CD14-positive monocyte (primary cell): ENCODE measurements around the gene FOXL2. TPM values are rescaled to one million over a fixed set of nuclear protein-coding genes. Genes with fewer than 3 reads are reported as not detected.

Experiments used
- DNase-seq, 3 donors: peaks; one replicate each; pipeline ENCODE4 v3.0.0-alpha.2; 2011 to 2022
- H2AFZ ChIP-seq: 2 replicates; pipeline ENCODE4 v1.6.0; 2012; ENCODE audit warnings: mild to moderate bottlenecking, low read depth, low read length, inconsistent platforms; ENCODE audit not compliant: insufficient read depth, poor library complexity, severe bottlenecking
- H3K27ac ChIP-seq, 2 donors: 1 replicate in 1 of 2; 2 replicates in 1 of 2; pipeline ENCODE4 v1.5.1; 2012 to 2013; ENCODE audit warnings: low read length in 2 of 2, control low read depth in 1 of 2, inconsistent platforms in 1 of 2, low read depth in 1 of 2, mild to moderate bottlenecking in 1 of 2
- H3K27me3 ChIP-seq, 2 donors: one replicate each; pipeline versions ENCODE4 v1.6.0 to v1.6.1; 2011 to 2013; ENCODE audit warnings: low read length in 2 of 2; ENCODE audit not compliant: control insufficient read depth in 2 of 2, insufficient read depth in 2 of 2
- H3K36me3 ChIP-seq, 2 donors: replicated peaks in 1 of 2; 1 replicate in 1 of 2; 2 replicates in 1 of 2; pipeline versions ENCODE4 v1.5.1 to v1.6.1; 2012 to 2013; ENCODE audit warnings: low read length in 2 of 2, control low read depth in 1 of 2, inconsistent platforms in 1 of 2, mild to moderate bottlenecking in 1 of 2; ENCODE audit not compliant: insufficient read depth in 2 of 2, control insufficient read depth in 1 of 2
- H3K4me1 ChIP-seq, 2 donors: 1 replicate in 1 of 2; 2 replicates in 1 of 2; pipeline versions ENCODE4 v1.5.1 to v1.6.1; 2012 to 2013; ENCODE audit warnings: low read length in 2 of 2, control low read depth in 1 of 2, inconsistent platforms in 1 of 2, mild to moderate bottlenecking in 1 of 2, moderate library complexity in 1 of 2; ENCODE audit not compliant: insufficient read depth in 2 of 2, control insufficient read depth in 1 of 2
- H3K4me2 ChIP-seq: replicated peaks from 2 replicates; pipeline ENCODE3; 2012; ENCODE audit warnings: low read length, moderate library complexity, mild to moderate bottlenecking; ENCODE audit not compliant: poor library complexity, severe bottlenecking; ENCODE audit errors: extremely low read depth
- H3K4me3 ChIP-seq, 3 experiments: fragments of 200-600 bp in 1 of 3; sonication (generic) in 1 of 3; replicated peaks in 1 of 3; 1 replicate in 2 of 3; 2 replicates in 1 of 3; pipeline ENCODE4 v1.5.1; 2011 to 2013; ENCODE audit warnings: low read length in 3 of 3, mild to moderate bottlenecking in 3 of 3, control low read depth in 2 of 3, low read depth in 2 of 3, inconsistent platforms in 1 of 3, moderate library complexity in 1 of 3
- H3K79me2 ChIP-seq: 2 replicates; pipeline ENCODE4 v1.6.0; 2012; ENCODE audit warnings: mild to moderate bottlenecking, control low read depth, inconsistent platforms, low read length, moderate library complexity; ENCODE audit not compliant: insufficient read depth
- H3K9ac ChIP-seq: 2 replicates; pipeline ENCODE4 v1.6.0; 2017; ENCODE audit warnings: low read length, mild to moderate bottlenecking; ENCODE audit not compliant: insufficient read depth, poor library complexity, severe bottlenecking
- H3K9me3 ChIP-seq, 2 donors: replicated peaks in 1 of 2; 1 replicate in 1 of 2; 2 replicates in 1 of 2; pipeline versions ENCODE4 v1.5.1 to v1.6.1; 2012 to 2013; ENCODE audit warnings: low read length in 2 of 2, control low read depth in 1 of 2; ENCODE audit not compliant: control insufficient read depth in 1 of 2, insufficient read depth in 1 of 2
- H4K20me1 ChIP-seq: 2 replicates; pipeline ENCODE4 v1.6.0; 2012; ENCODE audit warnings: mild to moderate bottlenecking, low read length, control low read depth, moderate library complexity; ENCODE audit not compliant: insufficient read depth
- H3K27ac Mint-ChIP-seq, 7 donors: one replicate each; pipeline ENCODE4 v1.8.0; 2020; ENCODE audit warnings: mild to moderate bottlenecking in 7 of 7, mixed read lengths in 7 of 7, moderate library complexity in 6 of 7, inconsistent platforms in 2 of 7
- H3K27me3 Mint-ChIP-seq, 3 donors: one replicate each; pipeline ENCODE4 v1.8.0; 2021 to 2022; ENCODE audit warnings: low read depth in 3 of 3, mild to moderate bottlenecking in 3 of 3, mixed read lengths in 3 of 3, moderate library complexity in 3 of 3, inconsistent platforms in 1 of 3
- H3K36me3 Mint-ChIP-seq, 2 donors: one replicate each; pipeline ENCODE4 v1.8.0; 2020; ENCODE audit warnings: mixed read lengths in 2 of 2, inconsistent platforms in 1 of 2, mild to moderate bottlenecking in 1 of 2
- H3K4me1 Mint-ChIP-seq: one replicate; pipeline ENCODE4 v1.8.0; 2020; ENCODE audit warnings: mild to moderate bottlenecking, mixed read lengths
- H3K4me3 Mint-ChIP-seq, 2 donors: one replicate each; pipeline ENCODE4 v1.8.0; 2020; ENCODE audit warnings: mild to moderate bottlenecking in 2 of 2, mixed read lengths in 2 of 2, moderate library complexity in 1 of 2
- H3K9me3 Mint-ChIP-seq, 7 donors: one replicate each; pipeline ENCODE4 v1.8.0; 2020 to 2022; ENCODE audit warnings: mixed read lengths in 7 of 7, mild to moderate bottlenecking in 6 of 7, moderate library complexity in 6 of 7, inconsistent platforms in 2 of 7
- CTCF ChIP-seq: fragments of 200-600 bp; IDR thresholded peaks from one replicate; pipeline ENCODE4 v1.8.0; 2022; ENCODE audit warnings: antibody characterized with exemption, mild to moderate bottlenecking
- WGBS: methylation state at CpG from one replicate; pipeline ENCODE4 v1.1.5; 2013; ENCODE audit warnings: missing lambda C conversion rate; ENCODE audit not compliant: insufficient coverage; 5-methylcytosine and 5-hydroxymethylcytosine counted together
- intact Hi-C, 2 donors: fragments of 100-400 bp; cut with micrococcal nuclease; formaldehyde crosslinking; loops; one replicate each; pipeline versions ENCODE4 v1.15.0 to v1.15.1; 2023
- polyA plus RNA-seq, 3 donors: library from polyadenylated mRNA; depleted of rRNA in 1 of 3; unstranded in 2 of 3; stranded (reverse) in 1 of 3; fragments of 300-500 nt in 2 of 3; fragments of >200 nt in 1 of 3; fragmentation: Illumina TruSeq in 2 of 3; gene quantifications; 1 replicate in 2 of 3; 2 replicates in 1 of 3; pipeline ENCODE4 v1.2.3, GENCODE V29; 2012 to 2021

Gene FOXL2
- polyA plus RNA-seq, 3 donors = not detected

GRCh38 chr3:138962854-138963560 lies 16.1 kb upstream of the FOXL2 start:
- no peak for TF ChIP-seq CTCF

GRCh38 chr3:138960417-138960852 lies 13.5 kb upstream of the FOXL2 start:
- Mint-ChIP-seq H3K9me3 (peaks cover 2 to 23% (median 12%) of the 10 kb centered on the region in 7 donors), H3K36me3 (peaks cover 0 to 2% of the 10 kb centered on the region in 2 donors), H3K27me3 (peaks cover 50 to 71% (median 54%) of the 10 kb centered on the region in 3 donors), H3K4me1 (peaks cover 8% of the 10 kb centered on the region), H3K4me3 (peak overlapping the region in 1 of 2 donors; percentile 85), H3K27ac (no peak overlapping the region)
- Histone ChIP-seq H3K36me3 (no peaks in the 10 kb centered on the region), H4K20me1 (no peaks in the 10 kb centered on the region), H3K27ac (no peak overlapping the region), H3K27me3 (peaks cover 39 to 68% of the 10 kb centered on the region in 2 donors), H3K4me2 (peak overlapping the region; percentile 23), H3K9me3 (peaks cover 4 to 5% of the 10 kb centered on the region in 2 donors), H2AFZ (no peak overlapping the region), H3K9ac (no peak overlapping the region), H3K79me2 (no peaks in the 10 kb centered on the region), H3K4me1 (peaks cover 0 to 5% of the 10 kb centered on the region in 2 donors), H3K4me3 (no peak overlapping the region)
- under 1% methylated on average over 36 of the region's 36 CpGs for WGBS
- DNase-seq = no peak
- no peak for TF ChIP-seq CTCF
- intact Hi-C loops = no loop called here

More at GRCh38 chr3:138962854-138963560, 16.1 kb upstream of the FOXL2 start:
- H3K27ac Mint-ChIP-seq = peak overlapping the region in 1 of 7 donors; percentile 45
- intact Hi-C loops = no loop called here
- Histone ChIP-seq H3K27me3 (peaks cover 34 to 55% of the 10 kb centered on the region in 2 donors), H3K4me3 (no peak overlapping the region), H3K36me3 (no peaks in the 10 kb centered on the region), H3K4me1 (peaks cover 0 to 5% of the 10 kb centered on the region in 2 donors), H3K79me2 (no peaks in the 10 kb centered on the region), H3K4me2 (no peak overlapping the region), H3K9ac (no peak overlapping the region), H4K20me1 (no peaks in the 10 kb centered on the region), H2AFZ (no peak overlapping the region), H3K27ac (no peak overlapping the region), H3K9me3 (peaks cover 5 to 7% of the 10 kb centered on the region in 2 donors)
- DNase-seq = no peak
- peaks cover 8% of the 10 kb centered on the region for H3K4me1 Mint-ChIP-seq
- H3K9me3 Mint-ChIP-seq = peaks cover 2 to 31% (median 16%) of the 10 kb centered on the region in 7 donors
- peaks cover 0 to 2% of the 10 kb centered on the region in 2 donors for H3K36me3 Mint-ChIP-seq
- H3K4me3 Mint-ChIP-seq = no peak overlapping the region
- H3K27me3 Mint-ChIP-seq = peaks cover 49 to 60% (median 52%) of the 10 kb centered on the region in 3 donors
- 78% methylated on average over 6 of the region's 8 CpGs for WGBS
